ENCODE data around the gene TMBIM1. TPM values are rescaled to one million over a fixed set of nuclear protein-coding genes. Genes with fewer than 3 reads are reported as not detected.
"Not testable (repeated sequence)": the region's sequence is repeated elsewhere in the genome, so short reads cannot be mapped to it uniquely, and the experiment has no call there.

The TMBIM1 gene
- total and polyA plus RNA-seq, 8 donors, result 63.5 to 308 (median 70.9) TPM

DNA sequence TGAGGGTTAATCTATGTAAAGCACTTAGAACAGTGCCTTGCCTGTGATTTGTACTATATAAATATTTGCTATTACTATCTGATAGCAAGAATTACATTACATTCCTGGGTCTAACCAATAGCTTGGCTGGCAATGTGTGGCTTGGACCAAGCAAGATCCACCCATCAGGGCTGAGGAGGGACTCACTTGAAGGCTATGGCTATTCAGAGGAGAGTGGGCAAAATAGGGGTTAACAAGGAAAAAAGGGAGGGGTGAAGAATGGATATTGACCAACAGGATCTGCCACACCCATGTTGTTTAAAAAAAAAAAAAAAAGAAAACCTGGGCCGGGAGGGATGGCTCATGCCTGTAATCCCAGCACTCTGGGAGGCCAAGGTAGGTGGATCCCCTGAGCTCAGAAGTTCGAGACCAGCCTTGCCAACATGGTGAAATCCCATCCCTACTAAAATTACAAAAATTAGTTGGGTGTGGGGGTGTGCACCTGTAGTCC lies 20.0 kb upstream of the TMBIM1 start:
- TF ChIP-seq, protein P1, sequence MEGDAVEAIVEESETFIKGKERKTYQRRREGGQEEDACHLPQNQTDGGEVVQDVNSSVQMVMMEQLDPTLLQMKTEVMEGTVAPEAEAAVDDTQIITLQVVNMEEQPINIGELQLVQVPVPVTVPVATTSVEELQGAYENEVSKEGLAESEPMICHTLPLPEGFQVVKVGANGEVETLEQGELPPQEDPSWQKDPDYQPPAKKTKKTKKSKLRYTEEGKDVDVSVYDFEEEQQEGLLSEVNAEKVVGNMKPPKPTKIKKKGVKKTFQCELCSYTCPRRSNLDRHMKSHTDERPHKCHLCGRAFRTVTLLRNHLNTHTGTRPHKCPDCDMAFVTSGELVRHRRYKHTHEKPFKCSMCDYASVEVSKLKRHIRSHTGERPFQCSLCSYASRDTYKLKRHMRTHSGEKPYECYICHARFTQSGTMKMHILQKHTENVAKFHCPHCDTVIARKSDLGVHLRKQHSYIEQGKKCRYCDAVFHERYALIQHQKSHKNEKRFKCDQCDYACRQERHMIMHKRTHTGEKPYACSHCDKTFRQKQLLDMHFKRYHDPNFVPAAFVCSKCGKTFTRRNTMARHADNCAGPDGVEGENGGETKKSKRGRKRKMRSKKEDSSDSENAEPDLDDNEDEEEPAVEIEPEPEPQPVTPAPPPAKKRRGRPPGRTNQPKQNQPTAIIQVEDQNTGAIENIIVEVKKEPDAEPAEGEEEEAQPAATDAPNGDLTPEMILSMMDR (IDR thresholded peaks at IDR 0.05), result no peak
- peak; percentile 77 for ATAC-seq
- DNase-seq, result no peak
- peaks cover 0 to 59% of the 10 kb centered on the region in 2 donors for H3K4me1 ChIP-seq
- H3K4me3 ChIP-seq, result no peak overlapping the region
- peak overlapping the region; percentile 59 to 77 for H3K27ac ChIP-seq
- intact Hi-C loops (cut with DNase I), result no loop called here
- no peaks in the 10 kb centered on the region for H3K36me3 ChIP-seq
- H3K9me3 ChIP-seq, result no peaks in the 10 kb centered on the region
- no peaks in the 10 kb centered on the region for H3K27me3 ChIP-seq

DNA sequence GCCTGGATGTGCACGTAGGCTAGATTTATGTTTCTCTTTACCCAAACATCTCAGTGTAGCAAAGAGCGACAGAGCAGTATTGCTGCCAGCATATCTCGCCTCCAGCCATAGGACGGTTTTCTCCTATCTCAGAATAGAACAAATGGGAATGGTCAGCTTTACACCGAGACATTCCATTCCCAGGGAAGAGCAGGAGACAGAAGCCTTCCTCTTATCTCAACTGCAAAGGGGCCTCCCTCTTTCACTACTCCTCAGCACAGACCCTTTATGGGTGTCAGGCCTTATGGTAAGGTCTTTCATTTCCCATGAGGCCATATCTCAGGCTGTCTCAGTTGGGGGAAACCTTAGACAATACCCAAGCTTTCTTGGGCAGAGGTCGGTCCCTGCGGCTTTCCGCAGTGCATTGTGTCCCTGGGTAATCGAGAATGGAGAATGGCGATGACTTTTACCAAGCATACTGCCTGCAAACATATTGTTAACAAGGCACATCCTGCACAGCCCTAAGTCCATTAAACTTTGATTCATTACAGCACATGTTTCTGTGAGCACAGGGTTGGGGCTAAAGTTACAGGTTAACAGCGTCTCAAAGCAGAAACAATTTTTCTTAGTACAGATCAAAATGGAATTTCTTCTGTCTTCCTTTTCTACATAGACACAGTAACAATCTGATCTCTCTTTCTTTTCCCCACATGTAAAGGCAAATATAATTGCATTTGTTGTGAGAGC lies 19.4 kb upstream of the TMBIM1 start:
- Histone ChIP-seq H3K27ac (peak overlapping the region in 1 of 2 donors; percentile 28), H3K4me1 (peaks cover 0 to 53% of the 10 kb centered on the region in 2 donors)
- H3K9me3 ChIP-seq; ATAC-seq; H3K4me3 ChIP-seq; intact Hi-C loops (cut with DNase I); DNase-seq; H3K27me3 ChIP-seq; H3K36me3 ChIP-seq: not testable (repeated sequence)

- Histone ChIP-seq H3K9me3 (no peaks in the 10 kb centered on the region), H3K36me3 (no peaks in the 10 kb centered on the region), H3K4me3 (no peak overlapping the region), H3K27ac (peak overlapping the region in 1 of 2 donors; percentile 41), H3K4me1 (peaks cover 0 to 46% of the 10 kb centered on the region in 2 donors), H3K27me3 (no peaks in the 10 kb centered on the region)
- ATAC-seq, result peak; percentile 26
- no peak for DNase-seq
- intact Hi-C loops (cut with DNase I), result no loop called here
- TF ChIP-seq, protein P1 (IDR thresholded peaks at IDR 0.05), result no peak
These were observed 18.7 kb upstream of the TMBIM1 start for GRCh38 chr2:218310853-218311540.

DNA sequence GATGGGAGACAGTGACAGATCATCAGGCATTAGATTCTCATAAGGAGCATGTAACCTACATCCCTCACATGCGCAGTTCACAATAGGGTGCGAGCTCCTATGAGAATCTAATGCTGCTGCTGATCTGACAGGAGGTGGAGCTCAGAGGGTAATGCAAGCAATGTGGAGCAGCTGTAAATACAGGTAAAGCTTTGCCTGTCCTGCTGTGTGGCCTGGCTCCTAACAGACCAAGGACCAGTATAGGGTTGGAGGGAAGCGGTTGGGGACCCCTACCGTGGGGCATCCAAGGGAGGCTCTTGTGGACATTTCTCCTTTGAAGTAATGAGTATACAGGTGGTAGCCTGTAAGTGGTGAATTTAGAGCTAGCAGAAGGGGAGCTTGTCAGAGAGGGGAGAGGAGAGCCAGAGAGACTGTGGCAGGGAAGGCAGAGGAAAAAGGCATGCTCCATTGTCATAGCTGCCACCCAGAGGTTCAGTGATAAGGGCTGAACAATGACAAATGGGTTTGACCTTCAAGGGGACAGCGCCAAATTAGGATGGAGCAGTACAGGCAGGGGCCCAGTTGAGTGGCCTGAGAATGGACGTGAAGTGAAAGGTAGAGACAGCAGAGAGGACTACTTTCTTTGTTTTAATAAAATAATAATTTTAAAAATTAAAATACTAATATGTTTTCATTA lies 15.2 kb upstream of the TMBIM1 start:
- no peak for ATAC-seq
- H3K9me3 ChIP-seq, result no peaks in the 10 kb centered on the region
- TF ChIP-seq, protein P1 (IDR thresholded peaks at IDR 0.05), result no peak
- intact Hi-C loops (cut with DNase I), result loop anchor here in 1 of 2 donors (10.0 kb wide), 1 partner anchor 157 kb away; no protein-coding TSS in a partner anchor
- H3K36me3 ChIP-seq, result no peaks in the 10 kb centered on the region
- no peak overlapping the region for H3K4me3 ChIP-seq
- DNase-seq, result no peak
- peaks cover 0 to 22% of the 10 kb centered on the region in 2 donors for H3K4me1 ChIP-seq
- H3K27ac ChIP-seq, result no peak overlapping the region
- no peaks in the 10 kb centered on the region for H3K27me3 ChIP-seq

- H3K36me3 ChIP-seq, result no peaks in the 10 kb centered on the region
- intact Hi-C loops (cut with DNase I), result loop anchor here in 1 of 2 donors (10.0 kb wide), 1 partner anchor 158 kb away; no protein-coding TSS in a partner anchor
- DNase-seq (no peak), ATAC-seq (no peak)
- H3K27me3 ChIP-seq, result no peaks in the 10 kb centered on the region
- no peak overlapping the region for H3K27ac ChIP-seq
- no peaks in the 10 kb centered on the region for H3K9me3 ChIP-seq
- no peak overlapping the region for H3K4me3 ChIP-seq
- TF ChIP-seq, protein P1 (IDR thresholded peaks at IDR 0.05), result no peak
- peaks cover 0 to 22% of the 10 kb centered on the region in 2 donors for H3K4me1 ChIP-seq
These were observed 14.0 kb upstream of the TMBIM1 start for GRCh38 chr2:218306184-218306920.
